Measurements from ENCODE around the gene HMGXB3.

Gene HMGXB3

GRCh38 chr5:149999866-150000255 is 678 bp upstream of the HMGXB3 start:
- TF ChIP-seq CTCF (IDR thresholded peaks at IDR 0.05; ENCODE audit: low read depth, low read length, missing control alignments) = no peak
- DNase-seq (ENCODE audit: low read depth) = no peak
- H3K4me3 ChIP-seq (ENCODE audit: low read depth, low read length) = peak overlapping the region; percentile 92

- H3K4me3 ChIP-seq (ENCODE audit: low read depth, low read length) = peak overlapping the region; percentile 92
- no peak for TF ChIP-seq CTCF (IDR thresholded peaks at IDR 0.05; ENCODE audit: low read depth, low read length, missing control alignments)
These were observed 586 bp downstream of the HMGXB3 start for GRCh38 chr5:150000990-150001659.

GRCh38 chr5:150001660-150002486 is 1.3 kb downstream of the HMGXB3 start:
- peak; percentile 80 for TF ChIP-seq CTCF (IDR thresholded peaks at IDR 0.05; ENCODE audit: low read depth, low read length, missing control alignments)
- peak; percentile 65 for DNase-seq (ENCODE audit: low read depth)
- H3K4me3 ChIP-seq (ENCODE audit: low read depth, low read length) = peak overlapping the region; percentile 92

More at GRCh38 chr5:150000990-150001659, 586 bp downstream of the HMGXB3 start:
- no peak for DNase-seq (ENCODE audit: low read depth)

- TF ChIP-seq CTCF (IDR thresholded peaks at IDR 0.05; ENCODE audit: low read depth, low read length, missing control alignments) = no peak
- no peak overlapping the region for H3K4me3 ChIP-seq (ENCODE audit: low read depth, low read length)
- no peak for DNase-seq (ENCODE audit: low read depth)
These were observed 5.8 kb downstream of the HMGXB3 start for GRCh38 chr5:150006318-150006717.

- no peak for TF ChIP-seq CTCF (IDR thresholded peaks at IDR 0.05; ENCODE audit: low read depth, low read length, missing control alignments)
- DNase-seq (ENCODE audit: low read depth) = no peak
- no peak overlapping the region for H3K4me3 ChIP-seq (ENCODE audit: low read depth, low read length)
These were observed 6.5 kb downstream of the HMGXB3 start for GRCh38 chr5:150007050-150007449.

- no peak for DNase-seq (ENCODE audit: low read depth)
- no peak for TF ChIP-seq CTCF (IDR thresholded peaks at IDR 0.05; ENCODE audit: low read depth, low read length, missing control alignments)
- H3K4me3 ChIP-seq (ENCODE audit: low read depth, low read length) = no peak overlapping the region
These were observed 9.3 kb downstream of the HMGXB3 start for GRCh38 chr5:150009671-150010387.

Measured in GM12864 (cell line).